ENCODE results near the gene SPI1.

Gene SPI1

DNA sequence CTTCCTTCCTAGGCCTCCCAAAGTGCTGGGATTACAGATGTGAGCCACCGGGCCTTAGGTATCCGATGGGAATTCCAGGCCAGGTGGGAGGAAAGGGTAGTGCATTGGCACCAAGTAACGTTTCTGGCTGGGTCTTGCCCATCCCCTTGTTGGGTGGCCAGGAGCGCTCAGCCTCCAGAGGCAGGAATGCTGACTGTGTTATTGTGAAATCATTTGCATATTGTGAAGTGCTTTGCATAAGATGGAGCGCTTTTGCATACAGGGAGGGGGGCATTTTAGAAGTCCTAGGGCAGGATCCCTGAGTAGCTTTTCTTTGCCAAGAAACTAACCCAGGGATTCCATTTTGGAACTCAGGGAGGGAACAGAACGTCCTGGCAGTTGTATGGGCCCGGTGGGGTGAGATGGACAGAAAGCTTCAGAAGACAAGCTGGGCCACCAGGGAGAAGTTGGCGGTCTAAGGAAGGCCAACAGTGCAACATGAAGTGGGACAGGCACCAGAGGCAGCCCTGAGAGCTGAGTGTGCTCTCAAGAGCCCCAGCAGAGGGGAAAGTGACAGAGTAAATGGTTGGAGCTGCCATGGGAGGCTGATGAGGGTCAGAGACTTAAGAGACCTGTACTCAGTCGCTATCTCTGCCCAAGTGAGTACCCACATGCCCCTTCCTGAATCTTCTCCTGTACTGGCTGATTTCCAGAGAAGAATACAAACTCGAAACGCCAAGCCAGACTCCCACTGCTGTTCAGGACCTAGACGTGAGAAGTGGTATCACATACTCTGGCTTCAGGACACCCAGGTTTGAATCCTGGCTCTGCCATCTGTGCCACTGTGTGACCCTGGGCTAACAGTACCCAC is 28.8 kb upstream of the SPI1 start:
- DNase-seq: no peak

DNA sequence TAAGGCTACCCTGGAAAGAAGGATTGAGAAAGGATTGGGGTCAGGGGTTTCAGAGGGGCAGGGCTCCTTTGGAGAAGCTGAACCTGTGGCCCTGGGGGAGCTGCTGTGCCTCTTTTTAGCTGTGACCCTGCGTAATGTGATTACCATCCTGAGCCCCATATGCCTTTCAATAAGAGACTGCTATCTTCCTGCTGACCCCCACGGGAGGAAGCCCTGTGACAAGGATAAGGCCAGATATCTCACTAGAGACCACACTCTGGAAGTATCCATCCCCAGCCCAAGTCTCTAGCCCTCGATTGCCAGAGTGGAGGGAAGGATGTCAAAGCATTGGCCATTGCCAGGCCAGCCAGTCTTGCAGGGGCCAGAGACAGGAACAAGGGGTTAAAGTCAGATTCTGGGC is 25.2 kb upstream of the SPI1 start:
- no peak for DNase-seq

DNA sequence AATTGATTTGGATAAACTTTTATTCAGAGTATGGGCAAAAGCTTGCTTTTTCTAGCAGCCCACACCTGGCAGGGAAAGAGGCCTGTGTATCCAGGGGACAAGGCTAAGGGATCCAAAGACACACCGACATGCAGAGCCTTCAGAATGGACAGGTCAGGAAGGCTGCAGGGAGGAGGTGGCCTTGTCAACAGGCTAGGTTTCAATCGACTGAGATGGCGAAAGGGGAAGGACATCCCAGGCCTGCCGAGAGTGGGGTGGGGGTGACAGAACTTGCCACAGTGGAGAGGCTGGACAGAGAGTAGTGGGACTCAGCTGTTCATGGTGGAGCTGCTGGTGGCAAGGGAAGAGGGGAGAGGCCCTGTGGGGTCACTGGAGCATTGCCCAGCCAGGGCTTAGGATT is 24.8 kb upstream of the SPI1 start:
- no peak for DNase-seq

DNA sequence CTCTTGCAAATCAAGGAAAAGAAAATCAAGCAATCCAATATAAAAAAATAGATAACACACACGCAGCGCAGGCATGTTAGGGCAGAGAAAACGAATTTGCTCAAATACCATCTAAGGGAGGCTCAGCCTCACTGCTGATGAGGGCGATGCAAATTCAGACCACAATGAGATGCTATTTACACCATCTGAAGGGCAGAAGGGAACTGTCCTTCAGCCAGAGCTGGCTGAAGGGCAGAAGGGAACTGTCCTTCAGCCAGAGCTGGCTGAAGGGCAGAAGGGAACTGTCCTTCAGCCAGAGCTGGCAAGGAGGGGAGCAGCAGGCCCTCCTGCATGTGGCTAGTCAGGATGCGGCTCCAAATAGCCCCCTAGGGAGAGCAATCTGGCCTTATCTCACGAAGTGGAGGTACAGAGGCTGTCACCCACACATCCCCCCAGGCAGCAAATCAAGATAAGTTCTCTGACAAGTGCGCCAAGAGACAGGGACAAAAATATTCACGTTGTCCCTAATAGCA is 22.5 kb upstream of the SPI1 start:
- no peak for DNase-seq

DNA sequence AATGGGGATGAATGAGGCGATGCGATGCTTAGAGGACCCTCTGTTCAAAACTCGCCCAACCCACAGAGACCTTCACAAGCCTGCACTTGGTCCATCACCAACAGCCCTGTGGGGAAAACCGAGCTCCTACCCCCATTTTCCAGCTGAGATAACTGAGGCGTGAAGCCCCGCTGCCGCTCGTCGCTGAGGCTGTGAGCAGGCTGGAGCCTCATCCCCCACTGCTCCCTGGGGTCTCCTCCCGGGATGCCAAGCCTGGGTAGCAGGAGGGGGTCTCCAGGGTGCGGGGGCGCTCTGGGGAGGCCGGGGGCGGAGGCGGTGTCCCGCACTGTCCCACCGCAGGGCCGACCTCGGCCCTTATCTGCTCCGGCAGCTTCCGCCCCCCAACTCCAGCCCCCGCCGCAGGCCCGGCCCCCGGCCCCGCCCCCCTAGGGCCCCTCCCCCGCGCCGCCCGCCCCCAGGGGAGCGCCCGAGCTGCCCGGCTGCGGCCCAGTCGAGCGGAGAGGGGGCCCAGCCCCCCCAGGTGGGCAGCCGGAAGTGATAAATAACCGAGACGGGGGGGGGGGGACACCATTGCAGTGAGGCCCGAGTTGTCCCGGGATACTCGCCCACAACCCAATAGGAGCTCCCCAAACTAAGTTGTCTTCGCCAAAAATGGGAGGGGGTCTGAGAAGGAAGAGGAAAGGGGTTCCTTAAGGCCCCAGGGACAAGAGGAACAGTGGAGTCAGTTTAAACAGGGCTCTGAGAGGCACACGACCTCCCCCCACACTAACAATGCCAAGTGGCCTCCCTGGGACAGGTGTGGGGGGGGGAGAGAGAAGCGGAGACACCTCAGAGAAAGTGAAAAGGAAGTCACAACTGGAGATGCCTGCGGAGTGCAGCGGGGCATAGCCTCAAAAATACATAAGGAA is 21.8 kb upstream of the SPI1 start:
- DNase-seq: no peak

DNA sequence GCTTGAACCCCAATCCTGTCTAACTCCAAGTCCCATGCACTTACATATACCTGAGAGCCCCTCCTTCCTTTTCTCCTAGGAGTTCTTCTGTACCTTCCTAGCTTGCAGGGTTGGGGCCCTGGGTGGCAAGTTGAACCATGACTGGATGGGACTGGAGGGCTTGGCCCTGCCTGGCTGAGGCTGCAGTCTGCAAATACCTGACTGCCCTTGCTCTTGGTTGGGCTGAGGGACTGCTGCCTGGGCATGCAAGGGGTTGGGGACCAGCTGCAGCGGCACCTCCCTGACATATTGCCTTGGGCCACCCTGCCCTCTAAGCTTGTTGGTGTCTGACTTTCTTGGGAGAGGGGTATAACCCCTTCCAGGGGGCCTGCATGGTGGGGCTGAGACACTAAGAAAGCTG is 20.2 kb upstream of the SPI1 start:
- no peak for DNase-seq

DNA sequence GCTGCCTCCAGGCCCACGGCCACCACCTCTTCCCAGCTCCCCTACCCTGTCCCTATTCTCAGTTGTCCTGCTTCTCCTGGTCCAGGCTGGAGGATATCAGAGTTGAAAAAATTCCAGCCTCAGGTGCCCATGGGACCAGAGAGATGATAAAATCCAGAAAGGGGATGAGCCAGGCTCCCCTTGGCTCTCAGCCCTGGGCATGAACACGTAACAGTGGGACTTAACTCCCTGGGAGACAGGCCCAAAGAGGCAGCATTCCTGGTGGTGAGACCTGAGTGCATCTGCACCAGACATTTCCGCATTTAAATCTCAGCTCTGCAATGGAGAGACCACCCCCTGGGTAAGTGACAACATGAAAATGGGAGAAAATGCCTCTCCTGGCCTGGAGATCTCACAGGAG is 19.7 kb upstream of the SPI1 start:
- no peak for DNase-seq

DNA sequence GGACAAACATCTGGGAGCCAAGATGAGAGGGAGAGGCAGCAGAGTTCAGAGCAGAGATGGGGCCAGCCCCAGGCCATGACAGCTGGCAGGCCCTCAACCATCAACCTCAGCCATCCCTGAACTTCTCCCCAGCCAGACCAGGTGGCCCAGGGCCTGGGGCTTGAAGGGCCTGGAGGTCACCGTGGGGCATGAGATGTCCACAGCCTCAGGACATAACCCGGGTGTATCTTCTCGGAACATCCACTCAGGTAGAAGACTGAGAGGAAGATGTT is 17.6 kb upstream of the SPI1 start:
- DNase-seq: no peak

DNA sequence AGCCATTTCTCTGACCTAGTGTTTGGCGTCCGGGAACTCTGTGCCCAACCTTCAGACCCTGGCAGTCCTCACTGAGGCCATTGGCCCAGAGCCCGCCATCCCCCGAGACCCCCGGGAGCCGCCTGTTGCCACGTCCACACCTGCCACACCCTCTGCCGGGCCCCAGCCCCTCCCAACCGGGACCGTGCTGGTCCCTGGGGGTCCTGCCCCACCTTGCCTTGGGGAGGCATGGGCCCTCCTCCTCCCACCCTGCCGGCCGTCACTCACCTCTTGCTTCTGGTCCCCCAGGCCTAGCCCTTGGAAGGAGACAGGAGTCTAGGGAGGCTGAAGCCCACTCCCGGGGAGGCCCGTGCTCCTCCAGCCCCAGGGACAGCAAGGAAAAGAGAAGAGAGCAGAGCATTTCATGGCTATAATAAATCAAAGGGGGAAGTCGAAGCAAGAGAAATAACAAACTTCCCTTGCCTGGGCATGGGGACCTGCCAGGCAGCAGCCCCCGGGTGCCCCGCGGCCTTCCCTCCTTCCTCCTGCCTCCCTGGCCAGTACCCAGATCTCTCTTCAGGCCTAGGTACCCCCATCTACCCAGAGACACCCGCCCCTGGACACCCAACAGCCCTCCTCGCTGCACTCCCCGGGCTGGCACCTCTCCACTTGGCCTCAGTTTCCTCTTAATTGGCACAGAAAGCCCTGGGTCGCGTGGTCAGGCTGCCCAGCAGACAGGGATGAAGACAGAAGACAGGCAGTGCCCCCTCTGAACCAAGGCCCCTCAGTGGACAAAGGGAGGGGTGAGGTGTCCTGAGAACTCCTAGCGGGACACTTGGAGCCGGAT is 17.1 kb upstream of the SPI1 start:
- DNase-seq: no peak

DNA sequence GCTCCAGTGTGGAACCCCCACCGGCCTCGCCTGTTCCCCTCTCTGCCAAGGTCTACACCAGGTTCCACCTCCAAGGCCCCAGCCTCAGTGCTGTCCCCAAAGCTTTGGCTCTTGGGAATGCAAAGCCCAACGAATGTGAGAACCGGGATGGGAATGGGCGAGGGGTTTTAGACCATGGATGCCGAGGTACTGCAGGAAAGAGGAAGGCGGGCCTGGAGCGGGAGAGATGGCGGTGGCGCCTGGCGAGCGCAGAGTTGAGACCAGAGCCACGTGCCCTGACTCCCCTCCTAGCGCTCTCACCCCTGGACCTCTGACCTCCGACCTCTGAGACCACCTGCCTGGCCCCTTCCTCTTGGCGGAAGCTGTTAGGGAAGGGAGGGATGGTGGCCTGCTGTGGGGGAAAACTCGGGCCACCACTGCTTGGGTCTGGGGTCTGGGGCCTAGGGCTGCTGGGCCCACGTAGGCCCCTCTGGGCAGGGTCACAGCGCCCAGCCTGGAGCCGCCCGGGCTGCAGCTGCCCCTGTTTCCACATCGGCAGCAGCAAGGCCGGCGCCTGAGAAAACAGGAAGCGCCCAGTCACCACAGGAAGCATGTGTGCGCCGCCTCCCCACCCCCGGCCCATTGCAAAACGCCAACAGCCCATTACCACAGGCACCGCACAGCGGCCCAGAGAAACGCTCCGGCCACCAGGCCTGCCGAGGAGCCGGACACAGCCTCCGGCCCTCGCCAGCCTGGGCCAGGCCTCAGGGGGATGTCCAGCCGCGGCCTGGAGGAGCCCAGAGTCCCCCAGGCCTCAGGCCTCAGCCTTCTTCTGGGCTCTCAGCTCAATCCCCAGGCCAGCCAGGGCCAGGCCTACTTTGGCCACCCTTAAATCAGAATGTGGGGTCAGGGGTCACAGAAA is 16.2 kb upstream of the SPI1 start:
- no peak for DNase-seq

DNA sequence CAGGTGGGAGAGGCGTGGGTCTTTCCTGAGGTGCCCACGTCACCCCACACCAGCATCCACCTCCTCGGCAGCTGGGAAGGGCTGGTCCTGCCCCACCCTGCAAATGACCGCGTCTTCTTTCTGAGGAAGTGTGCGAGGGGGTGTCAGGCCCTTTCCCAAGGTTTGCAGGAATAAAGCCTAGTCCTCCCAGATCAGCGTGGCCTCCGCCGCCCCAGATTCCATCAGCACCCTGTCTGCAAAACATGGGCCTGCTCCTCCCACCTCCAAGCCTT is 15.6 kb upstream of the SPI1 start:
- no peak for DNase-seq

DNA sequence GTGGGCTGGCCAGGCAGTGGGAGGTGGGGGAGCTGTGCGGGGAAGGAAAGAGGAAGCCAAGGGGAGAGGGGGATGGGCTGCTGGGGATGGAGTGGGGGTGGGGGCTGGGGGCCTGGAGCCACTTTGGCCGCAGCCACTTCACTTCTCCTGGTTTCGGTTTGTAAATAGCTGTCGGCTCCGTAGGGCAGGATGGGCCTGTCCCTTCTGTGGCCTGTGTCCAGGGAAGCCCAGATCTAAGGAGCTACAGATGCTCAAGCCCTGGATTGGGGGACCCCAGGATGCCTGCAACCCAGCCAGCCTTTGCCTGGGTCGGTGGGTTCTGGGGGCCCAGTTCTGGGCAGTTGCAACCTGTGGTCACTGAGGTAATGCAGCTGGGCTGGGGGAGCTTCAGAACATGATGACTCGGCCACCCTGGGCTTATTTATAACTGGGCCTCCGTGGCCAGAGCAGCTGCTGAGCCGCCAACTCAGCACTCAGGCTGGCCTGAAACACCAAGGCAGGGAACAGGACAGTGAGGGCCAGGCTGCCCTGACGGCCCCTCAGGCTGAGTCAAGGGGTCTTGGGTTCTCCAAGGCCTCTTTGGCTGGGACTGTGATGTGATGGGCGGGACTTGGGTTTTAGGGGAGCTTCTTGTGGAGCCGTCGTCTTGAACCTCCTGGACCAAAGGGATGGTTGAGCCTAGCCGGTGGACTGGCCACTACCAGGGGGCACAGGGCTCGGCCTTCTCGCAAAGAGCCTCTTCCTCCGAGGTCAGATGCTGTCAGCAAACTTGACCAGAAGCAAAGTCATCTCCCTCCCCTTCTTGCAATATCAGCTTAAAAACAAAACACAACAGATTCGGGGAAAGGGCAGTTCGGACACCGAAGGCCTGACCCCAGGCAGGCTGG is 15.1 kb upstream of the SPI1 start:
- no peak for DNase-seq

DNA sequence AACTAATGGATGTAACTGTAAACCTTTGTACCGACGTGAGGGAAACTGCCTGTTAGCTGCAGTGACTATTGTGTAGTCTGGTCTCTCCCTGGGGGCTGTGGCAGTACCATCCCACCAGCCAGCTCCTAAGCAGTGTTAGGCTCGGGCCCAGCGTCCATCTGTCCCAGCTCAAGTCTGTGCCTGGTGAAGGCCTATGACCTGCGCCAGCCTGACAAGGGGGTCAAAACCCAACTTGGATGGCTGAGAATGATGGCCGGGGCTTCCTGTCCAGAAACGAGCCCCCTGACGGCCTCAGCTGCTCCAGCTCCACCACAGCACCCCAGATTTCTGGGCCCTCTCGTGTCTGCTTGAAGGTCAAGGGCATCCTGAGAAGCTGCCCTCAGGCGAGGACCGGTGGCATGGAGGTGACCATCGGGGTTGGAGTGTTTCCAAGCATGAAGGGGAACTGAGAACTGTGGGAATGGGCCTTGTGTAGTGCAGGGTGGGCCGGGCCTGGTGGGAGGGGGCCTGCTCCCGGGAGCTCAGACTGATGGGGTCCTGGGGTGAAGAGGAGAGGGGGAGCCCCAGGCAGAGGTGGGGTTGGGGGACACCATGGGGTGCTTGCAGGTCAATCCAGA is 14.3 kb upstream of the SPI1 start:
- DNase-seq: no peak

DNA sequence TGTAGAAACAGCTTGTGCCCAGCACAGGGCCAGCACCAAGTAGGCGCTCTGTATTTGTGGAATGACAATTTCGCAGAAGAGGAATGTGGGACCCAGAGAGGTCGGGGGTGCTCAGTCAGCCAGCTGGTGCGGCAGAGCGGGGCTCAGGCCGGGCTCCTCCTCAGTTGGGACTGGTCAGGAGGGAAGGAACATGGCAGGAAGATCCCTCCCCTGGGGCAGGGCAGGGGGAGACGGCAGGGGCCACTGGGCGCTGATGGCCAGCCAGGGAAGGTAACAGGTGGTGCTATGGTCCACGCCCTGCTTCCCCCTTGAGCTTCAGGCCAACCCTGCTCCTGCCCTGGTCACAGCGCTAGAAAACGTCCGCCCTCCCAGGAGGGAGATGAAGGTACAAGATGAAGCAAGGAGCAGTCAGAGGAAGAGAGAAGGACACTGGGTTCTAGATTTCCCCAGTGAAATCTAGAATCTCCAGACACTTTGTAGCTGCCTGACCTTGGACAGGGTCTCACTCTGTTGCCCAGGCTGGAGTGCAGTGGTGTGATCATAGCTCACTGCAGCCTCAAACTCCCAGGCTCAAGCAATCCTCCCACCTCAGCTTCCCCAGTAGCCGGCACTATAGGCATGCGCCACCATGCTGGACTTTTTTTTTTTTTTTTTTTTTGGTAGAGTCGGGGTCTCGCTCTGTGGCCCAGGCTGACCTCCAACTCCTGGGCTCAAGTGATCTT is 13.5 kb upstream of the SPI1 start:
- no peak for DNase-seq

DNA sequence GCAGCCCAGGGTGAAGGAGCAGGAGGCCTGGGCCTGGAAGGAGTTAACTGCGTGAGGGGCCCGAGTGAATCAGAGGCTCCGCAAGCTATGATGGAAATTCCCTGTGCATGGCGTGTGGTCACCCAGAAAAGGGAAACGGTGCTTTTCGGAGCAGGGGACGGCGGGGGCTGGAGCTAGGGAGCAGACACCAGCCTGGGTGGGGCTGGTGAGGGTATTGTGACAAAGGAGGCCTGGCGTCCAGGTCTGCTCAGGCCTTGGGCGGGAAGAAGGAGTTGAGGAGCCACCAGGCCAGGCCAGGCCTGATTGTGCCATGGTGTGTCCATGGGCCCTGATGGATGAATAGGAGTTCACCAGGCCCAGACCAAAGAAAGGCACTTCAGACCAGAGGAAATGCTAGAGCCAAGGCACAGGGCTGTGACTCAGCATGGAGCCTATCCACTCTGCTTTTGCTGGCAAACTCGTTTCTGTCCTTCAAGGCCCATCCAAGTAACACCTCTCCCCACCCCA is 12.8 kb upstream of the SPI1 start:
- no peak for DNase-seq

DNA sequence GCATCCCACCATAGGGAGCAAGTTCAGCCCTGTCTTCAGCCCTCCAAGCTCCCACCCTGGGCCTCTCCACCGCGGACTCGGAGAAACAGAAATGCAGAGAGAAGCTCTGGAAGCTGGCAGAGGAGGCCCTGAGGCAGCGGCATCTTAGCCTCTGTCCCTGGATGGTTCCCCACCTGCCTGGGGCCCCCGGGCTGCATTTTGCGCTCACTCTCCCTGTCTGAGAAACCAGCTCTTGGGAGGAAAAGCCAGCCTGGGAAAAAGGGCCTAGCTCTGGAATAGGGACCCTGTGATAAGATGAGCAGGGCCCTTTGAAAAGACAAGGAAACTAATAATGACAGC is 12.0 kb upstream of the SPI1 start:
- DNase-seq: no peak

DNA sequence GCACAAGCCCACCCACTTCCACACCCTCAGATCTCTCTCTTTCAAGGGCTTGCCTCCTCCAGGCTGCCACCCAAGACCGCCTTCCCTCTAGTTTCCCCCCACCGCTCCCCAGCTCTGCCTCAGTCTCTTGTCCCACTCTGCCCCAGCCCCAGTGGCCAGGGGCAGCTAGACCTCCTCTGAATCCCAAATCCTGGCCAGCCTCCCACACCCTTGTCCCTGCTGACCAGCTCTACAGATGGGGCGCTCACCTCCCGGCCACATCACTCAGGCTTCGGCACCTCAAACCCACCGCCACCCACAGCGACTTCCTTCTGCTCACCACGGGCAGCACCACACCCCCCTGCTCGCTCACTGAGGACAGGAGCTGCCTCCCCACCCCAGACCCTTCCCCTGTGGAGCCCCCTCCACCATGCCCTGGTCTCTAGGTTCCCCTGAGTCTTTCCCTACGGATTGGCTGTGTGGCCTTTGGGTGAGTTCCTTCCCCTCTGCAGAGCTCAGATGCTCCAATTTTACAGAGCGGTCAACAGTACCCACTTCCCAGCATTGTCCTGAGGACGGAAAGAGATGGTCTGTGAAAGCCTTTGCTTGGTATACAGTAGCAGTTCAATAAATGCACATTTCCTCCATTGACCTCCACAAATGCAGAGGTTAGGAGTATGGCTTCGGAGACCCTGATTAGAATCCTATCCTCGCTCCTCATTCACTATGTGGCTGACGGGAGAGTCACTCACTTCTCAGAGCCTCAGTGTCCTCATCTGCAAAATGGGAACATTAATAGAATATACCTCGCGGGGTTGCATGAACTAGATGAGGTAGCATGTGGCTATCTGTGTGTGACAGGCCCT is 11.5 kb upstream of the SPI1 start:
- DNase-seq: no peak

DNA sequence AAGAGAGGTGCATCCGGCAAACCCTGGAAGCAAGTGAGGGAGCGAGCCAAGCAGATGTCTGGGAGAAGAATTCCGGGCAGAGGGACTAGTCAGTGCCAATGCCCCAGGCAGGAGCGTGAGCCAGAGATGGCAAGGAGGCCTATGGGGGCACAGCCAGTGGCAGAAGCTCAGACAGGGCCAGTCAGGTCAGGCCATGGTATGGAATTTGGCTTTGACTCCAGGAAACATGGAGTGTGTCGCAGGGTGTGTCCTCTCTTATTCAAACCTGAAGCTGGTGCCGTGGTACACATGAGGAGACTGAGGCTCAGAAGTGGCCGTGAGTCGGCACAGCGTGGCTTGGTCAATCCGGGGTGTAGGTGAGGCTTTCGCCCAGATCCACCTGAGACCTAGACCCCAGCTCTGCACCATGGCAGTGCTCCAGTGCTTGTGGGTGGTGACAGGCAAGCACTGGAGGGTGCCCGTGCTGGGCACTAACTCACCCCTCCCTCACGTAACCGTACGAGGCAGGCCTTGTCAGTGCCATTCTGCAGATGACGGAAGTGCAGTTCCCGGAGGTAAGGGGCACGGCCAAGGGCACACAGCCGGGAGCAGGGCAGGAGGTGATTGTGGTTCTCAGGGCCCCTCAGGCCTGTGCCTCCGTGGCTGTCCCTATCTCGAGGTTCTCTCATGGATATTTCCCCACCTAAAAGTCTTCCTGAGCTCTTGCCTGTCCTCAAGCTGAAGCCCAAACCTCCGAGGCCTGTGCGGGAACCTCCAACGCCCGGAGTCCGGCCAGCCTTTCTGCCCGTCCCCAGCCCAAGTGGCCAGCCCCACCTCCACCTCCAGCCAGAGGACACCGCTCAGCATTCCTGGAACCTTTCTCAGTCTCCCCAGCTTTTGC is 10.6 kb upstream of the SPI1 start:
- no peak for DNase-seq
